ENCODE results near the gene JMJD8. TPM values are rescaled to one million over a fixed set of nuclear protein-coding genes. Genes with fewer than 3 reads are reported as not detected.

Gene JMJD8
- total RNA-seq, 2 experiments from 2014 or later = 30.5 to 37.1 TPM

DNA sequence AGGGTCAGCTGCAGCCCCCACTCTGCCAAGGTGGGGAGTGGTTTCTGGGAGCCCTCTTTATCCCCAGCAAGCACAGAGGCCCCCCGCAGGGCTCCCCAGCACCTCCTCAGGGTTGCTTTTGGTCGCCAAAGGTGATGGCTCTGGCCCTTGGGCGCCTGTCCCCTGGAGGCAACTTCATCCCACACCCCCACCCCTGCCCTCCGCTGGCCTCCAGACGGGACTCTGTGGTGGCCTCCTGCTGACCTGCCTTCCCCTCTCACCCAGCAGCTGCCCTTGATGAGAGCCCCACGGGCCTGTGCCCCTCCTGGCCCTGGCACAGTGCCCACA is 24.0 kb downstream of the JMJD8 start:
- CTCF ChIA-PET = interaction anchor here (2.5 kb wide), 1 partner anchor 10 kb away, joined by 11 read pairs; the partner anchor contains the start of gene WDR90
- no peak for ATAC-seq
- no peaks in the 10 kb centered on the region for H3K36me3 Mint-ChIP-seq

DNA sequence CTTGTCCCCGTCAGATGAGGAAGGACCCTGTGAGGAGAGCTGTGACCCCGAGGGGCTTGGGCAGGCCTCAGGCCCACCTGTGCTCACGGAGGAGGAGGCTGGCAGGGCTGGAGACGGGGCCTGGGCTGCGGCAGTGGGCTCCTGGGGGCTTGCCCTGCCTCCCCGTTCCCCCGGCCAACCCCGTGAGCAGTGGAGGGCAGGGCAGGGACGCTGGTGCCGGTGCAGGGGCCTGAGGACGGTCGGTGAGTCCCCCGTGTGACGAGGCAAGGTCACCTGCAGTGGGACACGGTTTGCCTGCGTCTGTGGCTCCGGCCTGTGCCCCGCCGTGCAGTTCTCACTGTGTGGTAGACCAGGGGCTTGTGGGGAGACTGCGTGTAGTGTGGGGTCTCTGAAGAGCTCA is 24.5 kb downstream of the JMJD8 start:
- Mint-ChIP-seq H3K9me3 (ENCODE audit: low read depth) (no peaks in the 10 kb centered on the region), H3K27me3 (no peaks in the 10 kb centered on the region), H3K4me1 (peaks cover 2% of the 10 kb centered on the region), H3K27ac (no peak overlapping the region), H3K36me3 (no peaks in the 10 kb centered on the region), H3K4me3 (no peak overlapping the region)
- ATAC-seq (no peak), DNase-seq (no peak)
- CTCF ChIA-PET = interaction anchor here (2.5 kb wide), 1 partner anchor 10 kb away, joined by 11 read pairs; the partner anchor contains the start of gene WDR90

More for the DNA sequence above, 24.0 kb downstream of the JMJD8 start:
- Mint-ChIP-seq H3K27me3 (no peaks in the 10 kb centered on the region), H3K4me3 (no peak overlapping the region), H3K27ac (no peak overlapping the region), H3K9me3 (ENCODE audit: low read depth) (no peaks in the 10 kb centered on the region), H3K4me1 (peaks cover 2% of the 10 kb centered on the region)
- no peak for DNase-seq

DNA sequence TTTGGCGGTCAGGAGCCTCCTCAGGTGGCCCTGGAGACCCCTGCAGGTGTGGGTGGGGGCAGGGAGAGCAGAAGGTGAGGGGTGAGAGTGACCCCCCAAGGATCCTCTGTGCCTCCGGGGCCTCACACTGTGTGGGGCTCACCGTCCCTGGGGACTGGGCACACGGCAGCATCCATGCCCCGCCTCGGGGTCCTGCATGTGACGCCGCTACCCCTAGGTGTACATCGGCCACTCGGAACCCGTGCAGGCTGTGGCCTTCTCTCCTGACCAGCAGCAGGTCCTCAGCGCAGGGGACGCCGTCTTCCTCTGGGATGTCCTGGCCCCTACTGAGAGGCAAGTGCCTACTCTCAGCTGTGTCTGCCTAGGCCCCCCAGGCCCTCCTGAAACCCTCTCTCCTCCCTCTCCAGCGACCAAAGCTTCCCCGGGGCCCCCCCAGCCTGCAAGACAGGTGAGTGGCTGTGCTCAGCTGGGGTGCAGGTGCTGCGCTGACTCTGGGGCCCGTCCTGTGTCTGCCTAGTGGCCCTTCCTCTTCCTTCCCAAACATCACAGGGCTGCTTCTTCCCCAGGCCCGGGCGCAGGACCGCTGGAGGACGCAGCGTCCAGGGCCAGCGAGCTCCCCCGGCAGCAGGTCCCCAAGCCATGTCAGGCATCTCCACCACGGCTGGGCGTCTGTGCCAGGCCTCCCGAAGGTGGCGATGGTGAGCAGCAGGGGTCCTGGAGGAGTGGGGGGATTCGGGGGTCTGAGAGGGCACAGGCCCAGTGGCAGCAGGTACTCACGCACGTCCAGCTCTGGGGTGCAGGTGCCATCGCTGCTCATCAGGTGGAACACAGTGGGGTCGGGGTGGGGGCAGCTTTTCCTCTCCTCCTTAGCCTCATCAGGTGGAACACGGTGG is 25.2 kb downstream of the JMJD8 start:
- no peaks in the 10 kb centered on the region for H3K36me3 Mint-ChIP-seq
- ATAC-seq = no peak

DNA sequence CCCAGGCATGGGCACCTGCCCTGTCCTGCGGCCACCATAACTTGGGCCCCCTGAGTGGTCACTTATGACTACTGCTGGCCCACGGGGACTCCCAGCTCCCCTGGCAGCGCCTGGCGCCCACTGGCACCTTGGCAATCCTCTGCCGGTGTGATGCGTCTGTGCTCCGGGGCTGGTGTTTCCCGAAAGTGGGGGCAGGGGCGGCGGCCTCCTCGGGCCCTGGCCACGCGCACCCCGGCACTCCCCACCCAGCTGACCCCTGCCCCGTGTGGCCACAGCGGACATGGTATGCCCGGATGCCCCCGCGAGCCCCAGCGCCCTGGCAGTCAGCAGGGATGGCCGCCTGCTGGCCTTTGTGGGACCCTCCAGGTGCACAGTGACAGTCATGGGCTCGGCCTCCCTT is 26.6 kb downstream of the JMJD8 start:
- CTCF ChIA-PET = interaction anchor here (1.0 kb wide), 1 partner anchor 9 kb away, joined by 3 read pairs; no protein-coding TSS in a partner anchor
- ATAC-seq = no peak
- H3K27me3 Mint-ChIP-seq = no peaks in the 10 kb centered on the region
- no peak for DNase-seq
- peaks cover 2% of the 10 kb centered on the region for H3K4me1 Mint-ChIP-seq
- H3K4me3 Mint-ChIP-seq = no peak overlapping the region
- H3K27ac Mint-ChIP-seq = no peak overlapping the region
- no peaks in the 10 kb centered on the region for H3K9me3 Mint-ChIP-seq (ENCODE audit: low read depth)
- no peaks in the 10 kb centered on the region for H3K36me3 Mint-ChIP-seq

More for the DNA sequence above, 25.2 kb downstream of the JMJD8 start:
- H3K4me1 Mint-ChIP-seq = peaks cover 2% of the 10 kb centered on the region
- DNase-seq = no peak
- no peaks in the 10 kb centered on the region for H3K27me3 Mint-ChIP-seq
- CTCF ChIA-PET = interaction anchor here (2.5 kb wide), 1 partner anchor 9 kb away, joined by 11 read pairs; the partner anchor contains the start of gene WDR90
- H3K9me3 Mint-ChIP-seq (ENCODE audit: low read depth) = no peaks in the 10 kb centered on the region
- no peak overlapping the region for H3K27ac Mint-ChIP-seq
- H3K4me3 Mint-ChIP-seq = no peak overlapping the region

DNA sequence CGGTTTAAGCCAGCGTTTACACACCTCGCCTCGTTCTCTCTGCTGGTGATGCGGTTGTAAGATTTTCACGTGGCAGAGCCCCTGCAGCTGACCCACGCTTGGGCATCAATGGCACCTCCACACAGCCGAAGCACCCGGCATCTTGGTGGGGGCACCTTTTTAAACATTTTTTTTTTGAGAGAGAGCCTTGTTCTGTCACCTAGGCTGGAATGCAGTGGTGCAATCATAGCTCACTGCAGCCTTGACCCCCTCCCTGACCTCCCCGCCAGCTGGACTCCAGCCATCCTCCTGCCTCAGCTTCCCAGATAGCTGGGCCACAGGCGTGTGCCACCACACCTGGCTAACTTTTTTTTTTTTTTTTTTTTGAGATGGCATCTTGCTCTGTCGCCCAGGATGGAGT is 30.1 kb downstream of the JMJD8 start:
- Mint-ChIP-seq H3K36me3 (no peaks in the 10 kb centered on the region), H3K27me3 (no peaks in the 10 kb centered on the region), H3K4me1 (peaks cover 7% of the 10 kb centered on the region), H3K27ac (no peak overlapping the region), H3K4me3 (no peak overlapping the region), H3K9me3 (ENCODE audit: low read depth) (no peaks in the 10 kb centered on the region)
- no peak for ATAC-seq
- DNase-seq = no peak
- CTCF ChIA-PET = no interaction called here

DNA sequence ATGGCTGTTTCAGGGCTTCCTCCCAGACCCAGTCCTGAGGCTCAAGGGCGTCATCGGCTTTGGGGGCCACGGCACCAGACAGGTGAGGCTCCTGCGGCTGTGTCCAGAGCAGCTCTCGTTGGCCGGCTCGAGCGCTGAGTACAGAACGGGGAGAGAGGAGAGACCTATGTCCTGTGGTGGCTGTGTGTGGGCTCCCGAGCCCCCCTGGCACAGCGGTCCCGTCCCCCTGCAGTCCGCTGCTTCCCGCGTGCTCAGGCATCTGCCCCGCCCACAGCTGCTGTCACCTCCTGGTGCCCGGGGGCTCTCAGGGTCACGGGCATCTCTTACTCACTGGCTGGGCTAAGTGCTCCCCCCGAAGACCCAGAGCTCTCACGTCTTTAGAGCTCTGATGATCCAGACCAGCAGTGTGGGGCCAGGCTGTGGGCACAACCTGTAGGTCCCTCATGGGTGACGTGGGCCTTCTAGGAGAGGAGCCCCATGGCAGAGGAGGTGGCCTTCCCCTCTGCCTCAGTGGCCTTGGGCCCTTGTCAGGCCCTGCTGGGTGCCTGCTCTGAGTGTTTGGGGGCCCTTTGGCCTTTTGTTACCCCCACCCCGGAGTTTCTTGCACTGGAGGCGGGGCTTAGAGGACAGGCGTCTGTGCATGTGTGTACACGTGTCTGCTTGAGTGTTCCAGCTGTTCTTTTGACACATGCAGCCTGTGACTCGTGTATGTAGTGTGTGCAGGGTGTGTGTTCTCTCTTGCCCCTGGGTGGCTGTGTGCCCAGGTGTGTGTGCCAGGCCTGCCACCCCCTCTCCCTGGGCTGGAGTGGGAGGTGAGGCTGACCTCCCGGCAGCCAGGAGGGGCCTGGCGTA is 31.5 kb downstream of the JMJD8 start:
- H3K9me3 Mint-ChIP-seq (ENCODE audit: low read depth) = no peaks in the 10 kb centered on the region
- no peaks in the 10 kb centered on the region for H3K27me3 Mint-ChIP-seq
- peaks cover 11% of the 10 kb centered on the region for H3K4me1 Mint-ChIP-seq
- ATAC-seq (no peak), DNase-seq (no peak)
- no peaks in the 10 kb centered on the region for H3K36me3 Mint-ChIP-seq
- no peak overlapping the region for H3K4me3 Mint-ChIP-seq
- H3K27ac Mint-ChIP-seq = no peak overlapping the region
- CTCF ChIA-PET = no interaction called here

DNA sequence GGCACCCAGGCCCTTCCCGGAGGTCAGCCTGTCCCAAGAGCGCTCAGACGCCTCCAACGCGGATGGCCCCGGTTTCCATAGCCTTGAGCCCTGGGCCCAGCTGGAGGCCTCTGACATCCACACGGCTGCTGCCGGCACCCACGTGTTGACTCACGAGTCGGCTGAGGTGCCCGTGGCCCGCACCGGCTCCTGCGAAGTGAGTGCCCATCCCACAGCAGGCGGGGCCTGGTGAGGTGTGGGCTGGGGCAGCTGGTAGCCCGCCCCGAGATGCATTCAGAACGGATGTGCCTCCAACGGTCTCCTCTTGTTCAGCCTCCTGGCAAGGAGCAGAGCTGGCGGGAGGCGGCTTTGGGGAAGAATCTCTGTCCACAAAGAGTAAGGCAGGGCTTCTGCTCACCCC is 32.3 kb downstream of the JMJD8 start:
- H3K4me1 Mint-ChIP-seq = peaks cover 11% of the 10 kb centered on the region
- H3K27ac Mint-ChIP-seq = no peak overlapping the region
- no peaks in the 10 kb centered on the region for H3K27me3 Mint-ChIP-seq
- CTCF ChIA-PET = interaction anchor here (1.3 kb wide), 1 partner anchor 16 kb away, joined by 6 read pairs; the partner anchor contains the start of gene RHOT2
- H3K9me3 Mint-ChIP-seq (ENCODE audit: low read depth) = no peaks in the 10 kb centered on the region
- DNase-seq (no peak), ATAC-seq (no peak)
- no peak overlapping the region for H3K4me3 Mint-ChIP-seq
- H3K36me3 Mint-ChIP-seq = no peaks in the 10 kb centered on the region

DNA sequence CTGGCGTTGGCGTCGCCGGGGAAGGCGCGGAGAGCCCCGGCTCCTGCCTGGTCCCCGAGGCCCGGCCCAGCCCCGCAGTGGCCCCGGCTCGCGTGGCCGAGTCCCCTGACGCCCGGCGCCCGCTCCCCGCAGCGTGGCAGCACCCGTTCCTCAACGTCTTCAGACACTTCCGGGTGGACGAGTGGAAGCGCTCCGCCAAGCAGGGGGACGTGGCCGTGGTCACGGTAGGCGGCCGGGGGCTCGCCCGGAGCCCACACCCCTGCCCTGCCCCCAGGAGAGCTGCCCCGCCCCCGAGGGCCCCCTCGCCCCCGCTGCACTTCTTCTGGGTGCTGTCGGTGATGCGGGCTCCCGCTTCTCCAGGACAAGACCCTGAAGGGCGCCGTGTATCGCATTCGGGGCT is 34.5 kb downstream of the JMJD8 start:
- H3K27ac Mint-ChIP-seq = no peak overlapping the region
- peak; percentile 59 for DNase-seq
- ATAC-seq = peak; percentile 34

DNA sequence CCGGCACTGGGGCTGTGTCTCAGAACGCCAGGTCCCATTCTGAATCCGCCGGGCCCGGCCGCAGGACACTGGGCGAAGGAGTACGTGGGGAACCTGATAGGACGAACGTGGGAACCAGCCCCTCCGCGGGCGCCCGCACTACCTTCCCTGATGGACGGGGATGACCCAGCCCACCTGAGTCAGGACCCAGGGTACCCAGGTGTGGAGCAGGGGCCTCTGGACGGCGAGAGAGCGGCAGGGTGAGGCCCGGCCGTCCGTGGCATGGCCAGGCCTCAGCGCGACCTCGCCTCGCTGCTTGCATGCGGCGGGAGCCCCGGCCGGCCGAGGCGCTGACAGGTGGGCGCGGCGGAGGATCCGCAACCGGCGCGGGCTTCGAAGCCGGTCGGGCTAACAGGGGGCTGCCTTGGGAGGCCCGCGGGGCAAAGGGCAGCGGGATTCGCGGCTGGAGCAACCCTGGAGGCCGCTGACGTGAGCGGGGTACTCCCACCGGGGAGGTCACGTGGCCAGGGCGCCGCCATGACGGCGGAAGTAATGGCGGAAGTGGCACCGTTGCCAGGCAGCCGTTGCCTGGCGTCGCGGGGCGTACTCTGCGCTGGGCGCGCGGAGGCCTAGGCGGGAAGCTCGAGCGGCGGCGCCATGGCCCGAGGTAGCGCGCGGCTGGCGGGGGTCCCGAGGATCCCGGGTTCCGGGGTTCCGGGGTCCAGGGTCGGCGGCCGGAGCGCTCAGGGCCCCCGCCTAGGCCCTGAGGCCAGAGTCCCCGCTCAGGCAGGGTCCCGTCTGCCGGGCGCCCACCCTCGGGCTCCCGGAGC is 35.1 kb downstream of the JMJD8 start, which contains the start of gene WDR90:
TSS of gene WDR90 (plus strand) at position 585 of the 809 bp plus-strand sequence. CDS start at position 637, 52 bp downstream.
- H3K4me3 Mint-ChIP-seq = peak within 1 kb of the TSS; percentile 75
- ATAC-seq (peak; percentile 88), DNase-seq (peak; percentile 96)
- H3K27me3 Mint-ChIP-seq = no peaks in the 10 kb centered on the region
- peak within 1 kb of the TSS; percentile 78 for H3K27ac Mint-ChIP-seq
- no peaks in the 10 kb centered on the region for H3K9me3 Mint-ChIP-seq (ENCODE audit: low read depth)
- CTCF ChIA-PET = interaction anchor here (0.6 to 2.5 kb wide), 13 partner anchors 9 to 120 kb away, joined by 3 to 13 read pairs (median 3); partner anchors contain the start of genes ANTKMT, CIAO3, METTL26 and RHOT2
- no peaks in the 10 kb centered on the region for H3K36me3 Mint-ChIP-seq
- peaks cover 17% of the 10 kb centered on the region for H3K4me1 Mint-ChIP-seq

More for the DNA sequence above, 34.5 kb downstream of the JMJD8 start:
- H3K4me3 Mint-ChIP-seq = peak overlapping the region; percentile 72
- H3K36me3 Mint-ChIP-seq = no peaks in the 10 kb centered on the region
- H3K27me3 Mint-ChIP-seq = no peaks in the 10 kb centered on the region
- H3K9me3 Mint-ChIP-seq (ENCODE audit: low read depth) = no peaks in the 10 kb centered on the region
- H3K4me1 Mint-ChIP-seq = peaks cover 12% of the 10 kb centered on the region
- CTCF ChIA-PET = interaction anchor here (0.6 to 2.5 kb wide), 6 partner anchors 10 to 121 kb away, joined by 3 to 13 read pairs (median 4); partner anchors contain the start of genes ANTKMT and RHOT2

DNA sequence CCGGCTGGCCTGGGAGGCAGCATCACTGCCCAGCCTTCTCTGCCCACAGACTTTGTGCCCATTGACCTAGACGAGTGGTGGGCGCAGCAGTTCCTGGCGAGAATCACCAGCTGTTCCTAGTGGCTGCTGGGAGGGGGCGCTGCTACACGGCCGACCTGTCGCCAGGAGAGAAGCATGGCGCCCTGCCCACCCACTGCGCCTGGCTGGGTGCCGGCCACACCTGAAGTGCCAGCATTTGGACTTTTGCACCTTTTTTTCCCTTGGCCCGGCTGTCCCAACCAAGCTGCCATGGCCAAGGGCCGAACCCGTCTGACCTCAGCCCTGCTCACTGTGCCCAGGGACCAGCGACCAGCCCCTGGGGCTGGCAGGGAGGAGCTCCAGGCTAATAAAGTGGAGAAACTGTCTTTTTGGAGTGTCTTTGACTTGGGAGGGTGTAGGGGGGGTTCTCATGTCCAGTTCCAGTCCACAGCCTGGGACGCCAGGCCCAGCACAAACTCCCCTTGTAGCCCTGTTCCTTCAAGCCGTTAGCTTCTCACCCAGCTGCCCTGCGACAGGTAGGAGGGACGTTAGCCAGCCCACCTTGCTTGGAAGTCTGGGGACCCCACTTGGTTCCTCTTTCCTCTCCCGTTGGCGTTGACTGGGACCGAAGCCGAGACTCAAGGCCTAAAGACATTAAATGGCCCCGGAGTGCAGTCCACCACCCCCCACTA is 35.9 kb downstream of the JMJD8 start:
- Mint-ChIP-seq H3K9me3 (ENCODE audit: low read depth) (no peaks in the 10 kb centered on the region), H3K4me1 (peaks cover 20% of the 10 kb centered on the region), H3K36me3 (no peaks in the 10 kb centered on the region), H3K27ac (peak overlapping the region; percentile 78), H3K27me3 (no peaks in the 10 kb centered on the region), H3K4me3 (peak overlapping the region; percentile 75)
- peak; percentile 25 for ATAC-seq
- peak; percentile 66 for DNase-seq
- CTCF ChIA-PET = interaction anchor here (0.6 to 2.5 kb wide), 15 partner anchors 8 to 119 kb away, joined by 3 to 13 read pairs (median 3); partner anchors contain the start of genes CIAO3, METTL26, NHLRC4 and PIGQ

DNA sequence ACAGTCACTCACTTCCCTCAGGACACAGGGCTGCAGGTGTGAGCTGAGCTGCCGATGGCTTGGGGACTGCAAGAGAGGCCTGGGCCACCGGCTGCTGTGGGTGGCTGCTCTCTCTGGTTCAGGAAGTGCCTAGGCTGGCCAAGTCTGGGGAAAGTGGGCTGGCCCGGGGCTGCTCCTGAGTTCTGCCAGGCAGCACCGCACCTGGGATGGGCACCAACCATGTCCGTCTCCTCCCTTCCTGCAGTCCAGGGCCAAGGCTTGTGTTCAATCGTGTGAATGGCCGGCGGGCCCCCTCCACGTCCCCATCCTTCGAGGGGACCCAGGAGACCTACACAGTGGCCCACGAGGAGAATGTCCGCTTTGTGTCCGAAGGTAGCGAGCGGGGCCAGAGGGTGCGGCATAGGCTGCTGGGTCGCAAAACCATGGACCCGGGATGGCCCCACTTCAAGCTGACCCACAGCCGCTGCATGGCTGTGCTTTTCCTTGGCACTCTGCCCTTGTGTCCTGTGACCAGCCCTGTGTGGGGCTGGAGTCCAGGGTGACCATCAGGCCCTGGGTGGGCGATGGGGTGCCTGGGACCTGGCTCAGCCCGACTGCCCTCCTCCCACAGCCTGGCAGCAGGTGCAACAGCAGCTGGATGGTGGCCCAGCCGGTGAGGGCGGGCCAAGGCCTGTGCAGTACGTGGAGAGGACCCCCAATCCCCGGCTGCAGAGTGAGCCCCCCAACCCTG is 36.8 kb downstream of the JMJD8 start:
- H3K27ac Mint-ChIP-seq = no peak overlapping the region
- ATAC-seq = no peak
- no peak for DNase-seq
- CTCF ChIA-PET = interaction anchor here (0.6 to 1.7 kb wide), 9 partner anchors 7 to 93 kb away, joined by 3 to 7 read pairs (median 3); partner anchors contain the start of genes CIAO3, METTL26 and NHLRC4
- H3K36me3 Mint-ChIP-seq = no peaks in the 10 kb centered on the region
- H3K27me3 Mint-ChIP-seq = no peaks in the 10 kb centered on the region
- H3K9me3 Mint-ChIP-seq (ENCODE audit: low read depth) = no peaks in the 10 kb centered on the region
- H3K4me3 Mint-ChIP-seq = no peak overlapping the region
- H3K4me1 Mint-ChIP-seq = peaks cover 24% of the 10 kb centered on the region
